ENCODE data around the gene NODAL. TPM values are rescaled to one million over a fixed set of nuclear protein-coding genes. Genes with fewer than 3 reads are reported as not detected.

The NODAL gene
- total RNA-seq, 1 experiment from 2014 or later = 57.0 TPM

- no peak for TF ChIP-seq CREM (CRISPR knock-in tag; IDR thresholded peaks at IDR 0.05)
- no peak for TF ChIP-seq SMAD4 (CRISPR knock-in tag; IDR thresholded peaks at IDR 0.05)
- TF ChIP-seq AR (CRISPR knock-in tag; IDR thresholded peaks at IDR 0.05) = no peak
- no peak for TF ChIP-seq ZBTB43 (CRISPR knock-in tag; IDR thresholded peaks at IDR 0.05)
- no peak for TF ChIP-seq STAT6 (CRISPR knock-in tag; conservative IDR thresholded peaks at IDR 0.05; ENCODE audit: low read depth)
- TF ChIP-seq MXD4 (CRISPR knock-in tag; IDR thresholded peaks at IDR 0.05; ENCODE audit: borderline replicate concordance) = no peak
- TF ChIP-seq NR1H2 (CRISPR knock-in tag; IDR thresholded peaks at IDR 0.05) = no peak
- TF ChIP-seq ZNF671 (CRISPR knock-in tag; IDR thresholded peaks at IDR 0.05) = no peak
- TF ChIP-seq JAZF1 (CRISPR knock-in tag; IDR thresholded peaks at IDR 0.05) = no peak
- no peak for TF ChIP-seq ZNF121 (CRISPR knock-in tag; IDR thresholded peaks at IDR 0.05)
- no peak for TF ChIP-seq ZBTB21 (CRISPR knock-in tag; IDR thresholded peaks at IDR 0.05; ENCODE audit: borderline replicate concordance)
- TF ChIP-seq GRHL2 (CRISPR knock-in tag; IDR thresholded peaks at IDR 0.05; ENCODE audit: insufficient replicate concordance, severe bottlenecking) = no peak
- TF ChIP-seq RELA (CRISPR knock-in tag; IDR thresholded peaks at IDR 0.05; ENCODE audit: borderline replicate concordance) = no peak
- no peak for TF ChIP-seq SOX15 (CRISPR knock-in tag; IDR thresholded peaks at IDR 0.05)
- no peak for TF ChIP-seq HMGA2 (CRISPR knock-in tag; IDR thresholded peaks at IDR 0.05)
- no peak for TF ChIP-seq ATF6 (CRISPR knock-in tag; IDR thresholded peaks at IDR 0.05)
- TF ChIP-seq ZNF232 (CRISPR knock-in tag; IDR thresholded peaks at IDR 0.05) = no peak
- no peak for TF ChIP-seq ZNF281 (CRISPR knock-in tag; IDR thresholded peaks at IDR 0.05)
- TF ChIP-seq ZSCAN18 (CRISPR knock-in tag; IDR thresholded peaks at IDR 0.05) = no peak
- no peak for TF ChIP-seq TP53 (CRISPR knock-in tag; IDR thresholded peaks at IDR 0.05)
- Mint-ChIP-seq H3K4me1 (peaks cover 36% of the 10 kb centered on the region), H3K27me3 (ENCODE audit: low read depth) (peaks cover 35% of the 10 kb centered on the region), H3K27ac (no peak overlapping the region), H3K4me3 (no peak overlapping the region), H3K9me3 (no peaks in the 10 kb centered on the region), H3K36me3 (no peaks in the 10 kb centered on the region)
- ATAC-seq = no peak
- ChIA-PET CTCF (interaction anchor here (0.6 to 9.3 kb wide), 18 partner anchors 11 to 296 kb away, joined by 3 to 187 read pairs (median 10); partner anchors contain the start of genes NODAL and PALD1), POLR2A (no interaction called here)
- no peak for DNase-seq (ENCODE audit: low spot score)
Measured at GRCh38 chr10:70462349-70462984, 21.0 kb upstream of the NODAL start.

Data from WTC11 (cell line).